Lung (tissue), 12 donors: ENCODE results near the gene GPR39. TPM values are rescaled to one million over a fixed set of nuclear protein-coding genes. Genes with fewer than 3 reads are reported as not detected.

Source experiments
- ATAC-seq: fragments of 200-7000 bp; cut with Tn5 transposase; one replicate; pipeline ENCODE4 v1.9.1; 2020; ENCODE audit warnings: moderate number of reproducible peaks; ENCODE audit not compliant: insufficient read depth, low FRiP score
- DNase-seq, 3 donors: peaks; one replicate each; pipeline ENCODE4 v3.0.0-alpha.2; 2013 to 2017
- H3K27ac ChIP-seq, 2 donors: one replicate each; pipeline ENCODE4 v1.5.1; 2013; ENCODE audit warnings: mild to moderate bottlenecking in 2 of 2, moderate library complexity in 2 of 2, control low read depth in 1 of 2, inconsistent platforms in 1 of 2, low read depth in 1 of 2, low read length in 1 of 2
- H3K27me3 ChIP-seq, 3 donors: one replicate each; pipeline ENCODE4 v1.5.1; 2013; ENCODE audit warnings: low read length in 2 of 3; ENCODE audit not compliant: control insufficient read depth in 3 of 3, insufficient read depth in 3 of 3
- H3K36me3 ChIP-seq, 4 donors: one replicate each; pipeline ENCODE4 v1.5.1; 2013; ENCODE audit warnings: low read length in 4 of 4, mild to moderate bottlenecking in 1 of 4, moderate library complexity in 1 of 4; ENCODE audit not compliant: control insufficient read depth in 4 of 4, insufficient read depth in 4 of 4
- H3K4me1 ChIP-seq, 5 donors: one replicate each; pipeline ENCODE4 v1.5.1; 2013; ENCODE audit warnings: low read length in 5 of 5, mild to moderate bottlenecking in 2 of 5, moderate library complexity in 1 of 5; ENCODE audit not compliant: control insufficient read depth in 5 of 5, insufficient read depth in 5 of 5
- H3K4me3 ChIP-seq: one replicate; pipeline ENCODE4 v1.5.1; 2013; ENCODE audit warnings: mild to moderate bottlenecking, control low read depth, moderate library complexity
- H3K9ac ChIP-seq, 2 donors: one replicate each; pipeline ENCODE4 v1.5.1; 2013; ENCODE audit warnings: low read length in 2 of 2, control low read depth in 1 of 2; ENCODE audit not compliant: insufficient read depth in 1 of 2
- H3K9me3 ChIP-seq, 4 donors: one replicate each; pipeline ENCODE4 v1.5.1; 2013; ENCODE audit warnings: low read length in 3 of 4, mild to moderate bottlenecking in 1 of 4, moderate library complexity in 1 of 4; ENCODE audit not compliant: control insufficient read depth in 4 of 4, insufficient read depth in 3 of 4
- CTCF ChIP-seq: IDR thresholded peaks from 2 replicates; pipeline ENCODE4 v1.5.1; 2012; ENCODE audit warnings: mild to moderate bottlenecking; ENCODE audit errors: control extremely low read depth, extremely low read depth
- WGBS, 2 donors: extraction: QIAGEN DNeasy Blood & Tissue Kit; methylation state at CpG; one replicate each; pipeline ENCODE4 v1.1.7; 2013; 5-methylcytosine and 5-hydroxymethylcytosine counted together
- polyA plus RNA-seq, 2 donors: library from polyadenylated mRNA; stranded (reverse); fragments of 200-250 nt; gene quantifications; one replicate each; pipeline ENCODE4 v1.2.1, GENCODE V29; 2013
- total RNA-seq, 2 donors: library from RNA; depleted of rRNA in 1 of 2; stranded (reverse); fragments of >200 nt in 1 of 2; gene quantifications; one replicate each; pipeline ENCODE4 v1.2.1, GENCODE V29; 2014 to 2021
- donor health status: control.
- donor health status: control.
- donor health status: Bipolar disorder and iron deficiency.
- donor health status: healthy.
- donor health status: DM: yes; HTN: yes; CAD: no.

GPR39 gene
- total and polyA plus RNA-seq, 4 donors = 5.8 to 15.3 (median 11.1) TPM

- DNase-seq = no peak
- ATAC-seq = no peak
- H3K9me3 ChIP-seq = no peaks in the 10 kb centered on the region
- H3K27me3 ChIP-seq = peaks cover 0 to 25% (median 21%) of the 10 kb centered on the region in 3 donors
- H3K36me3 ChIP-seq = no peaks in the 10 kb centered on the region
- no peak for TF ChIP-seq CTCF
- H3K4me3 ChIP-seq = no peak overlapping the region
- H3K9ac ChIP-seq = no peak overlapping the region
- H3K27ac ChIP-seq = no peak overlapping the region
- 44 to 64% methylated on average over 2 of the region's 2 CpGs for WGBS, 2 donors
- H3K4me1 ChIP-seq = peaks cover 0 to 19% (median 8%) of the 10 kb centered on the region in 5 donors
Measured at GRCh38 chr2:132664096-132664495, 247.5 kb downstream of the GPR39 start.

- TF ChIP-seq CTCF = no peak
- ATAC-seq (no peak), DNase-seq (no peak)
- no peaks in the 10 kb centered on the region for H3K36me3 ChIP-seq
- peaks cover 0 to 2% (median 0%) of the 10 kb centered on the region in 4 donors for H3K9me3 ChIP-seq
- WGBS, 2 donors = 92 to 93% methylated on average over 4 of the region's 4 CpGs
- no peak overlapping the region for H3K4me3 ChIP-seq
- H3K27me3 ChIP-seq = peaks cover 0 to 33% (median 30%) of the 10 kb centered on the region in 3 donors
- H3K27ac ChIP-seq = no peak overlapping the region
- H3K4me1 ChIP-seq = peaks cover 0 to 33% (median 8%) of the 10 kb centered on the region in 5 donors
- H3K9ac ChIP-seq = no peak overlapping the region
Measured at GRCh38 chr2:132665401-132666140, 249.0 kb downstream of the GPR39 start.

- Histone ChIP-seq H3K9me3 (peaks cover 0 to 2% (median 0%) of the 10 kb centered on the region in 4 donors), H3K27ac (no peak overlapping the region), H3K9ac (no peak overlapping the region), H3K4me3 (no peak overlapping the region), H3K4me1 (peaks cover 0 to 37% (median 8%) of the 10 kb centered on the region in 5 donors), H3K27me3 (peaks cover 0 to 46% (median 45%) of the 10 kb centered on the region in 3 donors), H3K36me3 (no peaks in the 10 kb centered on the region)
- DNase-seq = peak in 1 of 3 donors; percentile 8
- WGBS, 2 donors = 33 to 39% methylated on average over 1 of the region's 1 CpG
- TF ChIP-seq CTCF = no peak
- no peak for ATAC-seq
Measured at GRCh38 chr2:132667706-132668105, 251.1 kb downstream of the GPR39 start.
